VCaP (cell line): ENCODE measurements around the gene BHLHE41.

Experiments used
- H3K27ac ChIP-seq: fragments of 450-650 bp; 2 replicates; pipeline ENCODE4 v1.5.1; 2017
- CTCF ChIP-seq: fragments of 450-650 bp; conservative IDR thresholded peaks from 2 replicates; pipeline ENCODE4 v1.5.1; 2017; ENCODE audit warnings: mild to moderate bottlenecking, moderate library complexity

Gene BHLHE41

GRCh38 chr12:26134540-26134939 is 9.7 kb upstream of the BHLHE41 start:
- H3K27ac ChIP-seq, result no peak overlapping the region
- no peak for TF ChIP-seq CTCF

GRCh38 chr12:26133521-26133920 is 8.7 kb upstream of the BHLHE41 start:
- H3K27ac ChIP-seq, result no peak overlapping the region
- TF ChIP-seq CTCF, result no peak

- no peak overlapping the region for H3K27ac ChIP-seq
- no peak for TF ChIP-seq CTCF
These were observed 8.0 kb upstream of the BHLHE41 start for GRCh38 chr12:26132866-26133265.

- TF ChIP-seq CTCF, result no peak
- no peak overlapping the region for H3K27ac ChIP-seq
These were observed 7.1 kb upstream of the BHLHE41 start for GRCh38 chr12:26131936-26132335.

- H3K27ac ChIP-seq, result no peak overlapping the region
- TF ChIP-seq CTCF, result no peak
These were observed 5.9 kb upstream of the BHLHE41 start for GRCh38 chr12:26130728-26131127.

- no peak overlapping the region for H3K27ac ChIP-seq
These were observed 3.3 kb upstream of the BHLHE41 start for GRCh38 chr12:26128168-26128567.

GRCh38 chr12:26127404-26127803 is 2.6 kb upstream of the BHLHE41 start:
- H3K27ac ChIP-seq, result peak overlapping the region; percentile 95; the same call in 1 of the 2 replicates

More at GRCh38 chr12:26128168-26128567, 3.3 kb upstream of the BHLHE41 start:
- no peak for TF ChIP-seq CTCF

More at GRCh38 chr12:26127404-26127803, 2.6 kb upstream of the BHLHE41 start:
- TF ChIP-seq CTCF, result no peak
